H7 (cell line): Measurements from ENCODE around the gene CYP39A1. TPM values are rescaled to one million over a fixed set of nuclear protein-coding genes. Genes with fewer than 3 reads are reported as not detected.

Source experiments
- DNase-seq: peaks from one replicate; pipeline ENCODE4 v3.0.0; 2012
- H3K27me3 ChIP-seq: 2 replicates; pipeline ENCODE4 v1.6.0; 2011; ENCODE audit warnings: mild to moderate bottlenecking, low read length; ENCODE audit not compliant: control insufficient read depth, insufficient read depth
- H3K36me3 ChIP-seq: replicated peaks from 2 replicates; pipeline ENCODE4 v1.5.1; 2011; ENCODE audit warnings: low read length; ENCODE audit not compliant: control insufficient read depth, insufficient read depth
- H3K4me3 ChIP-seq: 2 replicates; pipeline ENCODE4 v1.5.1; 2011; ENCODE audit warnings: low read depth, mild to moderate bottlenecking, control low read depth, low read length, moderate library complexity; ENCODE audit not compliant: insufficient read depth
- total RNA-seq: library from RNA; depleted of rRNA; stranded (reverse); fragments of >200 nt; shearing (Covaris generic); gene quantifications from 2 replicates; pipeline ENCODE4 v1.2.3, GENCODE V29; 2014

Gene CYP39A1
- total RNA-seq, 1 experiment from 2014 or later = 0.38 TPM

- no peak for DNase-seq
- Histone ChIP-seq H3K27me3 (no peaks in the 10 kb centered on the region), H3K36me3 (no peaks in the 10 kb centered on the region), H3K4me3 (no peak overlapping the region)
These were observed 20.6 kb downstream of the CYP39A1 start for GRCh38 chr6:46632053-46632452.

GRCh38 chr6:46629691-46630090 is 22.9 kb downstream of the CYP39A1 start:
- DNase-seq = no peak
- Histone ChIP-seq H3K27me3 (no peaks in the 10 kb centered on the region), H3K4me3 (no peak overlapping the region), H3K36me3 (no peaks in the 10 kb centered on the region)

DNA sequence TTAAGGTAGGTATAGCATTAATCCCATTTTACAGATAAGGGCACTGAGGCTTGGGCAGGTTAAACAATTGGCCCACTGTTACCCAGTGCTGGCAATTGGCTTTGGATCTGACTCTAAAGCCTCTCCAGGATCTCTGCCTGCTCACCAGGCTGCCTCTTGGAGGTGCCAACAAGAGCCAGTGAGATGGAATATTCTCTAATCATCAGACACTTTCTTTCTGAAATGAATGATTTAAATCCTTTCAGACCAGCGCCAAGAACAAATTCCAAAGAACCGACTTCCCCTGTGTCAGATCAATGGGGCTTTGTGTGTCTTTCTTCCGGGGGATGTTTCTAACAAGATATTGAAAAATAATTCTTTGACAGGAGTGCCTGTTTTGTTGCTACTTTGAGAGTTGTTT is 23.6 kb downstream of the CYP39A1 start:
- Histone ChIP-seq H3K27me3 (no peaks in the 10 kb centered on the region), H3K36me3 (no peaks in the 10 kb centered on the region), H3K4me3 (no peak overlapping the region)
- no peak for DNase-seq

DNA sequence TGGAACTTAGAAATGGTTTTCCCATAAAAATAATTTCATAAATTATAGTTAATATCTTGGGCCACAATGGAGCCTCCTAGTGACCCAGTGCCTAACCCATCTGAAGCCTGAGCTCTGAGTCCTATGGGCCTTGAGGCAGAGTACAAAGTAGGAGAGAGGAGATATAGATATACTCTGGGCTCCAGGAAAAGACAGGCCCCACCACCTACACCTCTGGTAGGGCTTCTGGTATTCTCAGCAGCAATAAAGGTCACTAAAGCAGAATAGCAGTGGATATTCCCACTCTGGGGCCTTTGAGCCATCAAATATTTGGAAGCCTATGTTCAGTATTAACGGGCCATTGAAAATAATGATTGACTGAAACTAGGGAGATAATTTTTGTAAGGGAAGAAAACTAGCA is 24.1 kb downstream of the CYP39A1 start:
- no peak overlapping the region for H3K4me3 ChIP-seq
- no peak for DNase-seq
- H3K36me3 ChIP-seq = no peaks in the 10 kb centered on the region
- H3K27me3 ChIP-seq = no peaks in the 10 kb centered on the region

GRCh38 chr6:46626976-46627375 is 25.6 kb downstream of the CYP39A1 start:
- DNase-seq = no peak
- H3K27me3 ChIP-seq = no peaks in the 10 kb centered on the region
- no peaks in the 10 kb centered on the region for H3K36me3 ChIP-seq
- no peak overlapping the region for H3K4me3 ChIP-seq

DNA sequence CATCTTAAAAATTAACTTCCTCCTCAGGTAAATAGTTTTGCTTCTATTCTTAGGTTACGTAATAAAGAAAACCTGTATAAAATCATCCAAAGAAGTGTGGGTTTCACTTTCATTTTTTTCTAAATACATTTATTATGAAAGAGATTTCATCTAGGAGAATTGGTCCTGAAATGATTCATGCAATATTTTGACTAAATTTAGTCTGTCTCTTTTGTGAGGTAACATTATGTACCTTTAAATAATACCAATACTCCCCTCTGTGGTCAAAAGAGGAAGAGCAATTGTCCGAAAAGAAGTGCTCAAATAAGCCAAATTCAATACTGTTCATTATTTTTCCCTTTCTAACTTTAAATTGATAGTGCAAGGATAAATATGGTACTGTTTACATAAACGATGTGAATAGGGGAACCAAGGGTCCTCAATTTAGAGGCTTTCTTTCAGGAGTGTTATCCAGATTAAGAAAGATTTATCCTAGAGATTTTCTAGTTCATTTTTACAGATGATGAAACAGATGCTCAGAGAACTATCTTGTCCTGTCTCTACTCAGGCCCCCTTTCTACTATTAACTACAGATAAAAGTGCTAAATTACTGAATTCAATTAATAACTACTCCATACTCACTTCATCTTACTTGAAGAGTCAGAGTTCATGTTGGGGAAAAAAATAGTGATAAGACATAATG is 26.2 kb downstream of the CYP39A1 start:
- Histone ChIP-seq H3K27me3 (no peaks in the 10 kb centered on the region), H3K4me3 (no peak overlapping the region), H3K36me3 (no peaks in the 10 kb centered on the region)
- peak; percentile 5 for DNase-seq

DNA sequence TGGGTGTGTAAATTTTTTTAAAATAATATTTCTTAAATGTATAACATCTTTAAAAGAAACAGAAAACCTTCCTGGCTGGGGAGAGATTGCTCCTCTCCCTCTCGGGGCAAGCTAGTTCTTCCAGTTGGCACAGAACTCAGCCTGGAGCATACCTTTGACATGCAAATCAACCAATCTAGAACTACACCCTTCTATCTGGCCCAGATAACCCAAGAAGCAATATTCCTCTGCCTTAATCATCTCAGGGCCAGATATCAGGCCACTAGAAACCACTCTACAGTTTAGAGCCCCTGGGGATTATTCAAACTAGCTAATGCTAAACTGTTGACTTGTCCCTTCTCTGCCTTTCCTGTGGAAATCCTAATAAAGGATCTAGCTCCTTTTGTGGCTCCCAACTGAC is 33.9 kb downstream of the CYP39A1 start:
- Histone ChIP-seq H3K4me3 (no peak overlapping the region), H3K36me3 (no peaks in the 10 kb centered on the region), H3K27me3 (no peaks in the 10 kb centered on the region)
- DNase-seq = no peak

- Histone ChIP-seq H3K4me3 (no peak overlapping the region), H3K36me3 (no peaks in the 10 kb centered on the region), H3K27me3 (no peaks in the 10 kb centered on the region)
- no peak for DNase-seq
These were observed 40.0 kb downstream of the CYP39A1 start for GRCh38 chr6:46612645-46613044.

GRCh38 chr6:46610862-46611553 is 41.6 kb downstream of the CYP39A1 start:
- no peaks in the 10 kb centered on the region for H3K27me3 ChIP-seq
- H3K36me3 ChIP-seq = no peaks in the 10 kb centered on the region
- DNase-seq = no peak
- H3K4me3 ChIP-seq = no peak overlapping the region

DNA sequence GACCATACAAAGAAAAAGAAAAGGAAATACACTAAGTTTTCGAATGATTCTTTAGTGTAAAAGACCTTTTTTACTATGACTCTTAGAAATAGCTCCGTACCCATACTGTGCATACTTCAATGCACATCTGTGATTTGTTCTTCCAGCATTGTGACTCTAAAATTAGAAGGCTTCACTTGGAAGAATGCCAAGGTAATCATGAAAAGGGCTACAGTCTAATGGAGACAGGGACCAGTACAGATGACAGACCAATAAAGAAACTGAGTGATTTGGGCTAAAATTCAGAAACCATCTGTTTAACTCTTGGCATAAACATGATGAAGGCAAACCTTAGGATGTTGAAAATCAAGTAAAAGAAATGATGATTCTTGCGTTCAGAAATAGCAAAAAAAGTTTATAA is 46.3 kb downstream of the CYP39A1 start:
- H3K27me3 ChIP-seq = no peaks in the 10 kb centered on the region
- DNase-seq = no peak
- H3K36me3 ChIP-seq = no peaks in the 10 kb centered on the region
- H3K4me3 ChIP-seq = no peak overlapping the region

- no peaks in the 10 kb centered on the region for H3K36me3 ChIP-seq
- no peak overlapping the region for H3K4me3 ChIP-seq
- DNase-seq = no peak
- no peaks in the 10 kb centered on the region for H3K27me3 ChIP-seq
These were observed 47.4 kb downstream of the CYP39A1 start for GRCh38 chr6:46605091-46605797.

- H3K4me3 ChIP-seq = no peak overlapping the region
- H3K27me3 ChIP-seq = no peaks in the 10 kb centered on the region
- no peak for DNase-seq
- H3K36me3 ChIP-seq = no peaks in the 10 kb centered on the region
These were observed 54.4 kb downstream of the CYP39A1 start for GRCh38 chr6:46598215-46598614.

- no peaks in the 10 kb centered on the region for H3K36me3 ChIP-seq
- no peak overlapping the region for H3K4me3 ChIP-seq
- no peaks in the 10 kb centered on the region for H3K27me3 ChIP-seq
- no peak for DNase-seq
These were observed 59.9 kb downstream of the CYP39A1 start for GRCh38 chr6:46592740-46593139.

DNA sequence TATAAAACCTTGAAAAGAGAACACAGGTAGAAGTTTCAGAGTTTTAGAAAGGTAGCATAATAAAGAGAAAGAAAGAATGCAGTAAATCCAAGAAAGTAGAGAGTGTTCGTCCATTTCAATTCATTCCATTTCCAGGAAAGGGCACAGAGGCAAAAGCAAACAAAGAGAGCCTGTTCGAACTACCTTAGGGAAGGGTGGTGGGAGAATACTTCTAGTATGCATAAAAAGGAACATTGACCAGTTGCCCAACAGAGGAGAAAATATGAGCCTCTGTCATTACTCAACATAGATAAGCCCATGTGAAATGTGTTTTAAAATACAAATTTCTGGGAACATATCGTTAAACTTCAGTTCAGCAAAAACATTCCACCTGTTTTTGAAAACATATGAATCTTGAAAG is 60.6 kb downstream of the CYP39A1 start:
- no peak for DNase-seq
- Histone ChIP-seq H3K27me3 (no peaks in the 10 kb centered on the region), H3K36me3 (no peaks in the 10 kb centered on the region), H3K4me3 (no peak overlapping the region)

DNA sequence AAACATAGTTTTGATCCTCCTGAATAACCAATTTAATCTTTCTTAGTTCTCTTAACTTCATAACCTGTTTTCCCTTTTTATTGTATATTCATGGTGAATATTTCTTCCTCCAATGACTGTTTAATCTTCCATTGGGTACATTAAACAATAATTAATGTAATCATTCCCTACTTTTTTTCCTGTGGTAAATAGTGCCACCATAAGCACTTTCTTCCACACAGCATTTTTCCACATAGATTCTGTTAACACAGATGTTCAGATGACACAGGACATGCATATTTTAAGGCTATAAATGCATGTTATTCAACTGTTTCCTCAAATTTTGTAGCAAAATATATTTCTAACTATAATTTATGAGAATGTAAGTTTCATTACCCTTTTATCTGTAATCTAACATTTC is 61.9 kb downstream of the CYP39A1 start:
- no peak overlapping the region for H3K4me3 ChIP-seq
- no peak for DNase-seq
- H3K36me3 ChIP-seq = no peaks in the 10 kb centered on the region
- H3K27me3 ChIP-seq = no peaks in the 10 kb centered on the region
